ENCODE data around the gene GAGE13. TPM values are rescaled to one million over a fixed set of nuclear protein-coding genes. Genes with fewer than 3 reads are reported as not detected.
"Not testable (repeated sequence)": the region's sequence is repeated elsewhere in the genome, so short reads cannot be mapped to it uniquely, and the experiment has no call there.

GAGE13 gene
- polyA plus RNA-seq, 1 of the 3 experiments (the other 2 are of a cell fraction), result not detected

- H3K27ac ChIP-seq (ENCODE audit: low read depth in 2 of 2, low read length in 1 of 2), result no peak overlapping the region
- no peaks in the 10 kb centered on the region for H3K79me2 ChIP-seq (ENCODE audit: insufficient read depth)
- H3K27me3 ChIP-seq (ENCODE audit: insufficient read depth), result peaks cover 31% of the 10 kb centered on the region; the same call in 1 of the 2 replicates
- no peaks in the 10 kb centered on the region for H3K4me1 ChIP-seq (ENCODE audit: control insufficient read depth in 1 of 2, insufficient read depth in 2 of 2, low read depth in 1 of 2, low read length in 1 of 2)
- no peak overlapping the region for H3K4me3 ChIP-seq (ENCODE audit: low read depth in 2 of 2, low read length in 1 of 2)
- POLR2A ChIA-PET, result no interaction called here
- TF ChIP-seq RAD21 (IDR thresholded peaks at IDR 0.05; ENCODE audit: low read length), result no peak
- TF ChIP-seq CHD2 (IDR thresholded peaks at IDR 0.05; ENCODE audit: low read length, partially characterized antibody), result no peak
- no peak overlapping the region for H3K4me2 ChIP-seq
- CTCF ChIA-PET, result interaction anchor here (0.7 kb wide), 1 partner anchor 454 kb away, joined by 3 read pairs; no protein-coding TSS in a partner anchor
- H3F3A ChIP-seq (replicated peaks; ENCODE audit: insufficient read depth), result no peaks in the 10 kb centered on the region
- H2AFZ ChIP-seq (ENCODE audit: low read depth), result no peak overlapping the region
- DNase-seq, result no peak
- H3K9me2 ChIP-seq, result no peaks in the 10 kb centered on the region
- no peaks in the 10 kb centered on the region for H4K20me1 ChIP-seq (ENCODE audit: insufficient read depth)
- no peaks in the 10 kb centered on the region for H3K36me3 ChIP-seq (replicated peaks in 1 of 2; ENCODE audit: control insufficient read depth in 1 of 2, insufficient read depth in 2 of 2, low read length in 1 of 2)
- no peaks in the 10 kb centered on the region for H3K9me3 ChIP-seq
- WGBS (ENCODE audit: low lambda C conversion rate), result 36% methylated on average over 1 of the region's 1 CpG
- no peak overlapping the region for H3K9ac ChIP-seq
These were observed 30.7 kb upstream of the GAGE13 start for GRCh38 chrX:49300703-49301102.

GRCh38 chrX:49303346-49303745 lies 28.0 kb upstream of the GAGE13 start, which contains the start of gene GAGE10:
Gene GAGE10 (plus strand): TSS chrX:49303646. CDS start chrX:49304860, 1,214 bp downstream.
- no peak for TF ChIP-seq IRF3 (IDR thresholded peaks at IDR 0.05; ENCODE audit: low read depth, low read length)
- TF ChIP-seq CTCF (IDR thresholded peaks at IDR 0.05), result no peak
- TF ChIP-seq MXI1 (IDR thresholded peaks at IDR 0.05; ENCODE audit: low read depth, low read length), result no peak
- Histone ChIP-seq H3K9me2 (no peaks in the 10 kb centered on the region), H3K9ac (no peak within 1 kb of the TSS), H3K27ac (ENCODE audit: low read depth in 2 of 2, low read length in 1 of 2) (no peak within 1 kb of the TSS), H3K9me3 (no peaks in the 10 kb centered on the region), H3K36me3 (replicated peaks in 1 of 2; ENCODE audit: control insufficient read depth in 1 of 2, insufficient read depth in 2 of 2, low read length in 1 of 2) (no peaks in the 10 kb centered on the region), H3K79me2 (ENCODE audit: insufficient read depth) (no peaks in the 10 kb centered on the region), H4K20me1 (ENCODE audit: insufficient read depth) (no peaks in the 10 kb centered on the region), H3F3A (replicated peaks; ENCODE audit: insufficient read depth) (no peaks in the 10 kb centered on the region), H2AFZ (ENCODE audit: low read depth) (no peak within 1 kb of the TSS), H3K4me3 (ENCODE audit: low read depth in 2 of 2, low read length in 1 of 2) (no peak within 1 kb of the TSS), H3K4me1 (ENCODE audit: control insufficient read depth in 1 of 2, insufficient read depth in 2 of 2, low read depth in 1 of 2, low read length in 1 of 2) (no peaks in the 10 kb centered on the region), H3K4me2 (no peak within 1 kb of the TSS), H3K27me3 (ENCODE audit: insufficient read depth) (peaks cover 40% of the 10 kb centered on the region; the same call in 1 of the 2 replicates)
- ChIA-PET CTCF (no interaction called here), POLR2A (no interaction called here)
- 13% methylated on average over 5 of the region's 15 CpGs for WGBS (ENCODE audit: low lambda C conversion rate)
- DNase-seq, result no peak

DNA sequence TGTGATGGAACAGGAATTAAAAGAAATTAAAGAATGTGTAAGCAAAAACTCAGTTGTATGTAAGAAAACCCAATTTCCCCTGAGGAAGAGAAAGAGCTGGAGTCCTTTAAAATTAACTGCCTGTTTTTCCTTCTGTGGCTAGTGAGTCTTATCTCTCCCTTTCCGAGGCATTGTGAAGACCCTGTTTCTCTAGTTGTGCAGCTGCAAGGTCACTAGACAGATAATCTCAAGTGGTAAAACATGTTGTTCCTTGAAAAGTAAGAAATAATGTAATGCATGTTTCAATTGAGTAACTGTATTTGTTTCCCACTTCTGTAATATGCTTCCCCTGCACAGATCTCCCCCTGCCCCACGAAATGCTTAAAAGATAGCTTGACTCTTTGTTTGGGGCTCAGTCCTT lies 23.6 kb upstream of the GAGE13 start:
- not testable (repeated sequence) for H3K4me1 ChIP-seq (ENCODE audit: control insufficient read depth in 1 of 2, insufficient read depth in 2 of 2, low read depth in 1 of 2, low read length in 1 of 2); H3K9me3 ChIP-seq; H3K9me2 ChIP-seq; H3F3A ChIP-seq (replicated peaks; ENCODE audit: insufficient read depth); H3K36me3 ChIP-seq (replicated peaks in 1 of 2; ENCODE audit: control insufficient read depth in 1 of 2, insufficient read depth in 2 of 2, low read length in 1 of 2); H3K9ac ChIP-seq; H2AFZ ChIP-seq (ENCODE audit: low read depth); H3K4me2 ChIP-seq; DNase-seq; H4K20me1 ChIP-seq (ENCODE audit: insufficient read depth); H3K79me2 ChIP-seq (ENCODE audit: insufficient read depth); H3K4me3 ChIP-seq (ENCODE audit: low read depth in 2 of 2, low read length in 1 of 2); H3K27ac ChIP-seq (ENCODE audit: low read depth in 2 of 2, low read length in 1 of 2)
- ChIA-PET POLR2A (interaction anchor here (0.7 kb wide), 1 partner anchor 22 kb away, joined by 3 read pairs; no protein-coding TSS in a partner anchor), CTCF (interaction anchor here (0.6 kb wide), 1 partner anchor 8 kb away, joined by 3 read pairs; no protein-coding TSS in a partner anchor)
- peaks cover 42% of the 10 kb centered on the region for H3K27me3 ChIP-seq (ENCODE audit: insufficient read depth)
- 16% methylated on average over 2 of the region's 2 CpGs for WGBS (ENCODE audit: low lambda C conversion rate)

Measured in SK-N-SH (cell line).